Cardiac muscle cell (in vitro differentiated cells and primary cell): ENCODE measurements around the gene MEGF9. TPM values are rescaled to one million over a fixed set of nuclear protein-coding genes. Genes with fewer than 3 reads are reported as not detected.
A peak's percentile ranks its signal among the peaks of the same experiment; 100 is the strongest.

Experiments used
- DNase-seq, 2 donors: peaks; one replicate each; pipeline versions ENCODE4 v3.0.0 to v3.0.0-alpha.2; 2010 to 2017; ENCODE audit warnings: low read depth in 1 of 2, low spot score in 1 of 2
- H3K27ac ChIP-seq: fragments of 200-600 bp; sonication (generic); 2 replicates; pipeline ENCODE4 v1.5.1; 2016
- H3K27me3 ChIP-seq: fragments of 200-600 bp; sonication (generic); 2 replicates; pipeline ENCODE4 v1.6.0; 2016; ENCODE audit warnings: control low read depth
- H3K36me3 ChIP-seq: fragments of 200-600 bp; sonication (generic); 2 replicates; pipeline ENCODE4 v1.5.1; 2016; ENCODE audit warnings: control low read depth
- H3K4me1 ChIP-seq: fragments of 200-600 bp; sonication (generic); 2 replicates; pipeline ENCODE4 v1.8.1; 2017; ENCODE audit warnings: low read depth, mild to moderate bottlenecking, mixed run types
- H3K4me3 ChIP-seq: fragments of 200-600 bp; sonication (generic); 2 replicates; pipeline ENCODE4 v1.5.1; 2016; ENCODE audit warnings: mild to moderate bottlenecking
- H3K9me3 ChIP-seq: fragments of 200-600 bp; sonication (generic); 2 replicates; pipeline ENCODE4 v1.5.1; 2017; ENCODE audit warnings: low read depth, mild to moderate bottlenecking, control low read depth
- CTCF ChIP-seq: IDR thresholded peaks from 2 replicates; pipeline ENCODE4 v1.5.1; 2012; ENCODE audit warnings: low read depth, mild to moderate bottlenecking, low read length
- polyA plus RNA-seq: library from polyadenylated mRNA; unstranded; fragments of >200 nt; fragmentation: Nextera tagmentation; extraction: Ambion mirVana; gene quantifications from 2 replicates; pipeline ENCODE4 v1.2.1, GENCODE V29; 2016
- total RNA-seq: library from RNA; depleted of rRNA; stranded (reverse); fragments of >200 nt; gene quantifications from 2 replicates; pipeline ENCODE4 v1.2.3, GENCODE V29; 2016

The MEGF9 gene
- total and polyA plus RNA-seq, 2 experiments from 2014 or later = 0.60 to 1.8 TPM

GRCh38 chr9:120621941-120622340 is 92.3 kb downstream of the MEGF9 start:
- no peaks in the 10 kb centered on the region for H3K9me3 ChIP-seq
- no peak for DNase-seq
- TF ChIP-seq CTCF = no peak
- H3K36me3 ChIP-seq = no peaks in the 10 kb centered on the region
- H3K27me3 ChIP-seq = no peaks in the 10 kb centered on the region
- no peak overlapping the region for H3K27ac ChIP-seq
- H3K4me1 ChIP-seq = no peaks in the 10 kb centered on the region
- H3K4me3 ChIP-seq = no peak overlapping the region

- no peaks in the 10 kb centered on the region for H3K4me1 ChIP-seq
- DNase-seq = peak; percentile 75 to 81
- H3K4me3 ChIP-seq = no peak overlapping the region
- TF ChIP-seq CTCF = peak; percentile 79
- H3K9me3 ChIP-seq = no peaks in the 10 kb centered on the region
- no peak overlapping the region for H3K27ac ChIP-seq
- H3K36me3 ChIP-seq = no peaks in the 10 kb centered on the region
- H3K27me3 ChIP-seq = no peaks in the 10 kb centered on the region
Observed at GRCh38 chr9:120619751-120620655, 94.3 kb downstream of the MEGF9 start.

GRCh38 chr9:120616966-120617935 is 97.0 kb downstream of the MEGF9 start:
- Histone ChIP-seq H3K9me3 (no peaks in the 10 kb centered on the region), H3K27ac (no peak overlapping the region), H3K36me3 (no peaks in the 10 kb centered on the region), H3K27me3 (no peaks in the 10 kb centered on the region), H3K4me3 (no peak overlapping the region), H3K4me1 (no peaks in the 10 kb centered on the region)
- no peak for TF ChIP-seq CTCF
- DNase-seq = peak in 1 of 2 donors; percentile 20

GRCh38 chr9:120612218-120612617 is 102.1 kb downstream of the MEGF9 start:
- TF ChIP-seq CTCF = no peak
- no peaks in the 10 kb centered on the region for H3K27me3 ChIP-seq
- no peaks in the 10 kb centered on the region for H3K4me1 ChIP-seq
- no peak overlapping the region for H3K27ac ChIP-seq
- H3K9me3 ChIP-seq = no peaks in the 10 kb centered on the region
- H3K4me3 ChIP-seq = no peak overlapping the region
- H3K36me3 ChIP-seq = no peaks in the 10 kb centered on the region
- DNase-seq = peak; percentile 14 to 28

- Histone ChIP-seq H3K27ac (no peak overlapping the region), H3K4me3 (no peak overlapping the region), H3K27me3 (no peaks in the 10 kb centered on the region), H3K9me3 (no peaks in the 10 kb centered on the region), H3K4me1 (no peaks in the 10 kb centered on the region), H3K36me3 (no peaks in the 10 kb centered on the region)
- TF ChIP-seq CTCF = no peak
- no peak for DNase-seq
Observed at GRCh38 chr9:120611690-120612068, 102.6 kb downstream of the MEGF9 start.
